ENCODE measurements around the gene CRB2. TPM values are rescaled to one million over a fixed set of nuclear protein-coding genes. Genes with fewer than 3 reads are reported as not detected.

The CRB2 gene
- total RNA-seq, 6 donors from 2014 or later: 0.13 to 0.23 TPM; not detected in 4

- no peaks in the 10 kb centered on the region for H3K27me3 ChIP-seq
- H3K27ac ChIP-seq: no peak overlapping the region
- H3K36me3 ChIP-seq: no peaks in the 10 kb centered on the region
- no peaks in the 10 kb centered on the region for H3K9me3 ChIP-seq
- 78 to 81% methylated on average over 14 of the region's 14 CpGs for WGBS, 2 donors
- H3K4me1 ChIP-seq: peaks cover 8 to 46% (median 23%) of the 10 kb centered on the region in 4 donors
- DNase-seq: no peak
- no peak overlapping the region for H3K4me3 ChIP-seq
- ATAC-seq (ENCODE audit: low FRiP score in 2 of 2): peak in 1 of 2 donors; percentile 2
- no peak for TF ChIP-seq POLR2A (IDR thresholded peaks at IDR 0.05)
- TF ChIP-seq CTCF (IDR thresholded peaks at IDR 0.05): no peak
- no peak for TF ChIP-seq EP300 (IDR thresholded peaks at IDR 0.05)
- TF ChIP-seq POLR2AphosphoS5 (IDR thresholded peaks at IDR 0.05): no peak
Observed at GRCh38 chr9:123319541-123320339, 36.3 kb upstream of the CRB2 start.

- Histone ChIP-seq H3K27me3 (no peaks in the 10 kb centered on the region), H3K4me3 (no peak overlapping the region), H3K27ac (no peak overlapping the region), H3K4me1 (peaks cover 8 to 46% (median 23%) of the 10 kb centered on the region in 4 donors), H3K9me3 (no peaks in the 10 kb centered on the region), H3K36me3 (no peaks in the 10 kb centered on the region)
- no peak for TF ChIP-seq CTCF (IDR thresholded peaks at IDR 0.05)
- TF ChIP-seq EP300 (IDR thresholded peaks at IDR 0.05): no peak
- no peak for TF ChIP-seq POLR2A (IDR thresholded peaks at IDR 0.05)
- no peak for TF ChIP-seq POLR2AphosphoS5 (IDR thresholded peaks at IDR 0.05)
- DNase-seq (no peak), ATAC-seq (ENCODE audit: low FRiP score in 2 of 2) (no peak)
- 87 to 89% methylated on average over 4 to 5 of the region's 5 CpGs for WGBS, 2 donors
Observed at GRCh38 chr9:123320814-123321213, 35.2 kb upstream of the CRB2 start.

GRCh38 chr9:123321616-123322272, 34.3 kb upstream of the CRB2 start:
- no peak overlapping the region for H3K27ac ChIP-seq
- ATAC-seq (ENCODE audit: low FRiP score in 2 of 2): no peak

GRCh38 chr9:123322273-123323195, 33.5 kb upstream of the CRB2 start:
- no peaks in the 10 kb centered on the region for H3K9me3 ChIP-seq
- DNase-seq (no peak), ATAC-seq (ENCODE audit: low FRiP score in 2 of 2) (no peak)
- H3K4me3 ChIP-seq: no peak overlapping the region
- 37 to 39% methylated on average over 11 of the region's 11 CpGs for WGBS, 2 donors
- no peak overlapping the region for H3K27ac ChIP-seq
- no peaks in the 10 kb centered on the region for H3K27me3 ChIP-seq
- no peak for TF ChIP-seq POLR2A (IDR thresholded peaks at IDR 0.05)
- TF ChIP-seq EP300 (IDR thresholded peaks at IDR 0.05): no peak
- no peak for TF ChIP-seq CTCF (IDR thresholded peaks at IDR 0.05)
- no peak for TF ChIP-seq POLR2AphosphoS5 (IDR thresholded peaks at IDR 0.05)
- H3K36me3 ChIP-seq: no peaks in the 10 kb centered on the region
- H3K4me1 ChIP-seq: peaks cover 8 to 54% (median 33%) of the 10 kb centered on the region in 4 donors

More at GRCh38 chr9:123321616-123322272, 34.3 kb upstream of the CRB2 start:
- 91 to 92% methylated on average over 7 of the region's 7 CpGs for WGBS, 2 donors
- H3K9me3 ChIP-seq: no peaks in the 10 kb centered on the region
- DNase-seq: no peak
- TF ChIP-seq EP300 (IDR thresholded peaks at IDR 0.05): no peak
- TF ChIP-seq POLR2AphosphoS5 (IDR thresholded peaks at IDR 0.05): no peak
- no peak for TF ChIP-seq CTCF (IDR thresholded peaks at IDR 0.05)
- no peak for TF ChIP-seq POLR2A (IDR thresholded peaks at IDR 0.05)
- no peak overlapping the region for H3K4me3 ChIP-seq
- H3K4me1 ChIP-seq: peaks cover 8 to 52% (median 27%) of the 10 kb centered on the region in 4 donors
- H3K36me3 ChIP-seq: no peaks in the 10 kb centered on the region
- no peaks in the 10 kb centered on the region for H3K27me3 ChIP-seq

Data from upper lobe of left lung (tissue), 6 donors.